HG03457 (cell line): ENCODE results near the gene UTP18.
"Not testable (repeated sequence)": the region's sequence is repeated elsewhere in the genome, so short reads cannot be mapped to it uniquely, and the experiment has no call there.

Experiments
- ATAC-seq: cut with Tn5 transposase; IDR thresholded peaks from one replicate; pipeline ENCODE4 v1.9.1; 2021; ENCODE audit warnings: moderate number of reproducible peaks; ENCODE audit not compliant: unreplicated experiment

The UTP18 gene

GRCh38 chr17:51330861-51331503 is 70.6 kb downstream of the UTP18 start:
- ATAC-seq = not testable (repeated sequence)

- no peak for ATAC-seq
These were observed 74.8 kb downstream of the UTP18 start for GRCh38 chr17:51335006-51335590.

- ATAC-seq = no peak
These were observed 75.8 kb downstream of the UTP18 start for GRCh38 chr17:51335883-51336822.

- no peak for ATAC-seq
These were observed 81.1 kb downstream of the UTP18 start for GRCh38 chr17:51341457-51341856.

GRCh38 chr17:51342257-51342656 is 81.9 kb downstream of the UTP18 start:
- no peak for ATAC-seq

GRCh38 chr17:51344532-51344931 is 84.2 kb downstream of the UTP18 start:
- no peak for ATAC-seq

- no peak for ATAC-seq
These were observed 86.1 kb downstream of the UTP18 start for GRCh38 chr17:51346218-51346982.
